ENCODE data around the gene CD84. TPM values are rescaled to one million over a fixed set of nuclear protein-coding genes. Genes with fewer than 3 reads are reported as not detected.

Gene CD84
- total RNA-seq, 1 donor from 2014 or later = not detected

DNA sequence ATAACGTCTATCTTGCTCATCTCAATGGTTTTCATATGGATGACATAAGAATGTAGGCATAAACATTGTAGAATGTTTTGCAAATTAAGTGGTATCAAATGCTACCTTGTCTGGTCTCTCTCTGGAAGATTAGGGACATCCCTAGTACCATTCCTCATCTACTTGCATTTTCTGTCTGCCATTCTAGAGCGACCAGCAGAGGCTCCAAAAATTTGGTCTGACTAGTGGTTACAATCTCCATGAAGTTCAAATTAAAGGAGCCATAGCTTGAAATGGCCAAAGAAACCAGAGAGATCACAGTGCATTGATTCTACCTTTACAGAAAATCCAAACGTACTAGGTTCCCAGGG is 1.1 kb downstream of the CD84 start:
- H3K27ac Mint-ChIP-seq = no peak overlapping the region
- H3K36me3 Mint-ChIP-seq = no peaks in the 10 kb centered on the region
- peaks cover 30% of the 10 kb centered on the region for H3K27me3 Mint-ChIP-seq
- TF ChIP-seq, protein P1, sequence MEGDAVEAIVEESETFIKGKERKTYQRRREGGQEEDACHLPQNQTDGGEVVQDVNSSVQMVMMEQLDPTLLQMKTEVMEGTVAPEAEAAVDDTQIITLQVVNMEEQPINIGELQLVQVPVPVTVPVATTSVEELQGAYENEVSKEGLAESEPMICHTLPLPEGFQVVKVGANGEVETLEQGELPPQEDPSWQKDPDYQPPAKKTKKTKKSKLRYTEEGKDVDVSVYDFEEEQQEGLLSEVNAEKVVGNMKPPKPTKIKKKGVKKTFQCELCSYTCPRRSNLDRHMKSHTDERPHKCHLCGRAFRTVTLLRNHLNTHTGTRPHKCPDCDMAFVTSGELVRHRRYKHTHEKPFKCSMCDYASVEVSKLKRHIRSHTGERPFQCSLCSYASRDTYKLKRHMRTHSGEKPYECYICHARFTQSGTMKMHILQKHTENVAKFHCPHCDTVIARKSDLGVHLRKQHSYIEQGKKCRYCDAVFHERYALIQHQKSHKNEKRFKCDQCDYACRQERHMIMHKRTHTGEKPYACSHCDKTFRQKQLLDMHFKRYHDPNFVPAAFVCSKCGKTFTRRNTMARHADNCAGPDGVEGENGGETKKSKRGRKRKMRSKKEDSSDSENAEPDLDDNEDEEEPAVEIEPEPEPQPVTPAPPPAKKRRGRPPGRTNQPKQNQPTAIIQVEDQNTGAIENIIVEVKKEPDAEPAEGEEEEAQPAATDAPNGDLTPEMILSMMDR (conservative IDR thresholded peaks at IDR 0.05) = no peak
- peaks cover 3% of the 10 kb centered on the region for H3K9me3 Mint-ChIP-seq
- H3K4me1 Mint-ChIP-seq (ENCODE audit: unreplicated experiment) = no peaks in the 10 kb centered on the region
- H3K4me3 Mint-ChIP-seq = no peak overlapping the region
- DNase-seq (ENCODE audit: extremely low spot score, unreplicated experiment) = no peak

DNA sequence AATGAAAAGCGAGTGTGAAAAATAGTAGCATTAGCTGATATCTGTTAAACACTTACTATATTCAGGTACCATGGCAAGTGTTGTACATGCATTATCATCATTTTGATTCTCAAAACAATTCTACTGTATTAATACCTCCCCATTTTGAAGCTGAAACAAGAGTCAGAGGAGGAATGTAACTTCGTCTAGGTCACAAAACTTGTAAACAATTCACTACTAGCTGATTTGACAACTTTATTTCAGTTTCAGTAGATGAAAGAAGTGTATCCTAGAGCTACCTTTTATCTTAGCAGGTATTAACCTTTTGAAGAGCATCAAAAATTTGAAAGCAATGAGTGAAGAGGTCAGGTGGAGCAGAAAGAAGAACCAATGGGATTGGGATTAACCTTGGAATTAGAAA is 1.6 kb downstream of the CD84 start:
- no peak for DNase-seq (ENCODE audit: extremely low spot score, unreplicated experiment)
- Mint-ChIP-seq H3K27me3 (peaks cover 33% of the 10 kb centered on the region), H3K4me1 (ENCODE audit: unreplicated experiment) (no peaks in the 10 kb centered on the region), H3K27ac (no peak overlapping the region), H3K36me3 (no peaks in the 10 kb centered on the region), H3K4me3 (no peak overlapping the region), H3K9me3 (peaks cover 3% of the 10 kb centered on the region)
- TF ChIP-seq, protein P1 (conservative IDR thresholded peaks at IDR 0.05) = no peak

- peaks cover under 1% of the 10 kb centered on the region for H3K9me3 Mint-ChIP-seq
- H3K27me3 Mint-ChIP-seq = peaks cover 37% of the 10 kb centered on the region
- H3K4me3 Mint-ChIP-seq = no peak overlapping the region
- H3K27ac Mint-ChIP-seq = no peak overlapping the region
- TF ChIP-seq, protein P1 (conservative IDR thresholded peaks at IDR 0.05) = no peak
- no peaks in the 10 kb centered on the region for H3K36me3 Mint-ChIP-seq
- no peak for DNase-seq (ENCODE audit: extremely low spot score, unreplicated experiment)
- H3K4me1 Mint-ChIP-seq (ENCODE audit: unreplicated experiment) = no peaks in the 10 kb centered on the region
Observed at GRCh38 chr1:160576884-160577283, 2.4 kb downstream of the CD84 start.

DNA sequence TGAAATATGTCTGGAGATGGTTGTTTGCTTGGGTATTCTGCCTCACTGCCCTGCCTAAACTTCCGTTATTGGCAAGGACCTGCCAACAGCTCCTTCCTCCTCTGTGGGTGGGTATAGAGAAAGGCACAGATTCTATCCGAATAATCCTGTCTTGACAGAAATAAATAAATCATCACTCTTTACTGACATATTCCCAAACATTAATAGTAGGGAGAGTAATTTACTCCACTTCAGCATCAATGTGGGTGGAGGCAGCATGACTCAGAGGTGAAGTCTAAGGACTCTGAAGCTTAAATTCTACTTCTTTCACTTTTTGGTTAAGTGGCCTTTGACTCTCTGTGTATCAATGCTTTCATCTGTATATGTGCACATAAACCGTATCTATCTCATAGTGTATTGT is 2.9 kb downstream of the CD84 start:
- no peak overlapping the region for H3K4me3 Mint-ChIP-seq
- TF ChIP-seq, protein P1 (conservative IDR thresholded peaks at IDR 0.05) = no peak
- H3K27ac Mint-ChIP-seq = no peak overlapping the region
- H3K4me1 Mint-ChIP-seq (ENCODE audit: unreplicated experiment) = no peaks in the 10 kb centered on the region
- DNase-seq (ENCODE audit: extremely low spot score, unreplicated experiment) = no peak
- no peaks in the 10 kb centered on the region for H3K9me3 Mint-ChIP-seq
- H3K36me3 Mint-ChIP-seq = no peaks in the 10 kb centered on the region
- H3K27me3 Mint-ChIP-seq = peaks cover 38% of the 10 kb centered on the region

- no peaks in the 10 kb centered on the region for H3K36me3 Mint-ChIP-seq
- H3K4me3 Mint-ChIP-seq = no peak overlapping the region
- DNase-seq (ENCODE audit: extremely low spot score, unreplicated experiment) = no peak
- TF ChIP-seq, protein P1 (conservative IDR thresholded peaks at IDR 0.05) = no peak
- H3K27me3 Mint-ChIP-seq = peaks cover 37% of the 10 kb centered on the region
- no peaks in the 10 kb centered on the region for H3K4me1 Mint-ChIP-seq (ENCODE audit: unreplicated experiment)
- no peak overlapping the region for H3K27ac Mint-ChIP-seq
- H3K9me3 Mint-ChIP-seq = no peaks in the 10 kb centered on the region
Observed at GRCh38 chr1:160575112-160575664, 4.1 kb downstream of the CD84 start.

DNA sequence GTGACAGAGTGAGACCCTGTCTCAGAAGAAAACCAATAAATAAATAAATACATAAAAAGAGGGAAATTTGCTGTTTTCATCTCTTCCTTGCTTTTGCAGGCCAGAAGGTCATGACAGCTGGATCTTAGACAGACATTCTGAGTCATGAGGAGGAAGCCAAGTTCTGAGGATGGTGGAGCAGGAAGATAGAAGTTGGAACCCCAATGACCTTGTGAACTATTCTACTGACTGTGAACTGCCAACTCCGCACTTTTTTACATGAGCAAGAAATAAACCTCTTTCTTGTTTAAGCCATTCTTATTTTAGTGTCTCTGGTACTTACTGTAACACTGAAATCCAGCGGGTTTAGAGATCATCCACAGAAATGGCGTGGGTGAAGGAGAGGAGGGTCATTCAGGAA is 8.5 kb downstream of the CD84 start:
- Mint-ChIP-seq H3K9me3 (no peaks in the 10 kb centered on the region), H3K36me3 (no peaks in the 10 kb centered on the region), H3K4me3 (no peak overlapping the region), H3K4me1 (ENCODE audit: unreplicated experiment) (no peaks in the 10 kb centered on the region), H3K27me3 (peaks cover 31% of the 10 kb centered on the region), H3K27ac (no peak overlapping the region)
- TF ChIP-seq, protein P1 (conservative IDR thresholded peaks at IDR 0.05) = no peak
- no peak for DNase-seq (ENCODE audit: extremely low spot score, unreplicated experiment)
